Measurements from ENCODE around the gene SLC7A1. TPM values are rescaled to one million over a fixed set of nuclear protein-coding genes. Genes with fewer than 3 reads are reported as not detected.

The SLC7A1 gene
- total RNA-seq, 1 donor from 2014 or later = 111 TPM

DNA sequence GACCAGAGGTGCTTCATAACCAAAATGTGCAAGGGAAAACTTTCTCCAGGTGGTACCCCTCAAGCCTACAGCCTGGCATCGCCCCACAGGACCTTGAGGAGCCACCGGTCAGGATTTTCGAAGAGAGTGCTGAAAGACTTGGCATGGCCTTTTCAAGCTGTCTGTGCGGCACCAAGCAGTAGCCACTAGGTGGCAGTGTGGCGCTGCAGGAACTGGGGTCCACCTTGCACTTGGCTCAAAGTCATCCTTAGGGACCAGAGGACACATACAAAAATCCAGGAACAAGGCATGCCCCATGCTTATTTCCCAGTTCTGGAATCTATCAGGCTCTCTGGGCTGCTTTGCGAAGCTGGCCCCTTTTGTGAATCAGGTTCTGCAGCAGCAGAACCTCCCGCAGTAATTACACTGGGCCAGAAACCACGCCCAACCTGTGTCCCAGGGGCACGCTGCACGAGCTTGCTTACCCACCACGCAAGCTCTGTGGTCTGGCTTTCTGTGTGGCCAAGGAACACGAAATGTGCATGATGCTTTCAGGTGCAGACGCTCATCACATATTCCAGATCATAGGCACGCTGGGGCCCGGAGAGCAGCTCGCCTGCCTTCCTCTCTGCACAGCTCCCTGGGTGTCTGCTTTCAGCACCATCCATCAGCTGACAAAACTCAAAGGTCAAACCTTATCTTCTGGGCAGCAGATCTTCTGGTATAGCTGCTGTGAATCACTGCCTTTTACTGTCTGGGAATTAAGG, 87.2 kb downstream of the SLC7A1 start:
- Mint-ChIP-seq H3K4me3 (ENCODE audit: low read depth) (no peak overlapping the region), H3K27me3 (ENCODE audit: low read depth) (peaks cover 3% of the 10 kb centered on the region), H3K27ac (no peak overlapping the region), H3K36me3 (ENCODE audit: low read depth) (peaks cover 25% of the 10 kb centered on the region), H3K9me3 (no peaks in the 10 kb centered on the region), H3K4me1 (ENCODE audit: low read depth) (peaks cover 7% of the 10 kb centered on the region)
- DNase-seq (ENCODE audit: low spot score) = peak; percentile 54
- intact Hi-C loops (cut with micrococcal nuclease) = loop anchor here (1.0 to 10.0 kb wide), 2 partner anchors 200 to 606 kb away; no protein-coding TSS in a partner anchor

DNA sequence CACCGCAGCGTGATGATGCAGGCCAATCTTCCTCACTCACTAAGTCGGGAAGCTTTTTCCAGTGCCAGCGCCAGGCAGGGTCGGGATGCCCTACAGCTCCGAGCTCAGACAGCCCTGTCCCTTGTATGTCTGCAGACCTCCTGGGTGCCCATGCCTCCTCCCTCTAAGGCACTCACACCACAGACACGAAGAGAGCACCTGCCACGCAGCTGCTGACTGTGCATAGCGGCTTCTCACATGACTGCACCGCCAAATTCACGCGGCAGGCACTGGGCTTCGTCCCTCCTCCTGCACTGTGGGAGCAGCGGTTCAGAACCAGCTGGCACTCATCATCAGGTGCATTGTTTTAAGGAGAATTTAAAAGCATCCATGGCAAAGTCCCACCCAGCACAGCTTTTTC, 88.1 kb downstream of the SLC7A1 start:
- no peaks in the 10 kb centered on the region for H3K9me3 Mint-ChIP-seq
- H3K4me3 Mint-ChIP-seq (ENCODE audit: low read depth) = no peak overlapping the region

DNA sequence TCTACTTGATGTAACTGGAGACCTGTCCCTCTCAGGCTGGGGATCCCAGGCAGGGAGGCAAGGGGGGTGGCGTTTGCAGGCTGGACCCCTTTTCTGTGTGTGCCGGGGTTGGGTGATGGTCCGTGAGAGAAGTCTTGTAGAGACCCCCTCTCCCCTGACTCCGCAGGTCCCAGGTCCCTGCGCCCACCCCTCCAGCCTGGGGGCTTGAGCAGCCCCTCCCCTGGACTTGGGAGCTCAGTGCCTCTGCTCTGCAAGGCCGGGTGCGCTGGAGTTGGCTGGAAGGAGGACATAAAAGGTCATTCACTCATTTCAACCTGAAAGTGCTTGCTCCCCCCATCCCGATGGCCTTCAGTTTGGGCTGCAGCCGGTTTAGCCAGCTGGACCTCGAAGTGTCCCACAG, 89.5 kb downstream of the SLC7A1 start:
- no peak for DNase-seq (ENCODE audit: low spot score)
- H3K36me3 Mint-ChIP-seq (ENCODE audit: low read depth) = peaks cover 6% of the 10 kb centered on the region
- H3K4me1 Mint-ChIP-seq (ENCODE audit: low read depth) = peaks cover 7% of the 10 kb centered on the region
- intact Hi-C loops (cut with micrococcal nuclease) = loop anchor here (10.0 kb wide), 1 partner anchor 609 kb away; no protein-coding TSS in a partner anchor
- no peak overlapping the region for H3K27ac Mint-ChIP-seq
- H3K9me3 Mint-ChIP-seq = no peaks in the 10 kb centered on the region
- no peak overlapping the region for H3K4me3 Mint-ChIP-seq (ENCODE audit: low read depth)
- H3K27me3 Mint-ChIP-seq (ENCODE audit: low read depth) = peaks cover 7% of the 10 kb centered on the region

More for the DNA sequence above, 88.1 kb downstream of the SLC7A1 start:
- H3K4me1 Mint-ChIP-seq (ENCODE audit: low read depth) = peaks cover 7% of the 10 kb centered on the region
- H3K36me3 Mint-ChIP-seq (ENCODE audit: low read depth) = peaks cover 16% of the 10 kb centered on the region
- peaks cover 7% of the 10 kb centered on the region for H3K27me3 Mint-ChIP-seq (ENCODE audit: low read depth)
- intact Hi-C loops (cut with micrococcal nuclease) = loop anchor here (10.0 kb wide), 1 partner anchor 607 kb away; no protein-coding TSS in a partner anchor
- no peak overlapping the region for H3K27ac Mint-ChIP-seq
- no peak for DNase-seq (ENCODE audit: low spot score)

DNA sequence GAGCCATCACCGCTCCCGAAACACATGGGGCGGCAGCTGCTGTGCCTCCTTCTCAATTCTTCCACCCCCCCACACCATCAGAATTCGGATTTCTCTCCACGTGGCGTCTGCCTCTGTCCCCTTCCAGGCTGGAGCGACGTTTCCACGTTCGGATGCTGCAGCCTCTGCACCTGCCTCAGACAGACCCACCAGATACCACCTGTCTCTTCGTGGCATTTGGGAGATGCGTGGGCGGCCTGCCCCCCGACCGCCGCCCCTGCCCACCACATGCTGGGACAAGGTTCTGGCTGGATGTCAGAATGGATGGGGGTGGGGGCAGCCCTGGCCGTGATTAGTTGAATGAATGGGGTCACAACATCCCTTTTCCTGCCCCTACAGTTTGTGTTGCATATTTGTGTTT, 90.0 kb downstream of the SLC7A1 start:
- no peaks in the 10 kb centered on the region for H3K9me3 Mint-ChIP-seq
- peaks cover 5% of the 10 kb centered on the region for H3K36me3 Mint-ChIP-seq (ENCODE audit: low read depth)
- peaks cover 7% of the 10 kb centered on the region for H3K4me1 Mint-ChIP-seq (ENCODE audit: low read depth)
- intact Hi-C loops (cut with micrococcal nuclease) = loop anchor here (10.0 kb wide), 1 partner anchor 609 kb away; no protein-coding TSS in a partner anchor
- H3K27ac Mint-ChIP-seq = no peak overlapping the region
- H3K4me3 Mint-ChIP-seq (ENCODE audit: low read depth) = no peak overlapping the region
- H3K27me3 Mint-ChIP-seq (ENCODE audit: low read depth) = peaks cover 8% of the 10 kb centered on the region
- no peak for DNase-seq (ENCODE audit: low spot score)

DNA sequence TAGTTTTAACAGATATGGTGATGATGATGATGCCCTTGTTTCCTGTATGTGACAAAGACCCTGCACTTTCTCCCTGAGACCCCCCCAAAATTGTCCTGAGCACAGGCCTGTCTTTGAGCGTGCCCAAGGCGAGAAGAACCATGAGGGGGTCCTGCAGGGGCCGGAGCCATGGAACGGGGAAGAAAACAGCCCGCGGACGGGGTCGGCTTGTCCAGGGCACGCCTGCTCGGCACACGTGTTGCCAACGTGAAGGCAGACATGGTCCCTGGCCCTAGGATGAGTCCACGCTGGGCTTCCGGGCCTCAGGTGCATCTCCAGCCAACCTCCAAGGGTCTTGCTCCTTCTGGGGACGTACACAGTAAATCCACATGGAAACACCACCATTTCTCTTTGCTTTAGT, 90.8 kb downstream of the SLC7A1 start:
- peaks cover 9% of the 10 kb centered on the region for H3K27me3 Mint-ChIP-seq (ENCODE audit: low read depth)
- intact Hi-C loops (cut with micrococcal nuclease) = loop anchor here (10.0 kb wide), 1 partner anchor 610 kb away; no protein-coding TSS in a partner anchor
- no peak overlapping the region for H3K27ac Mint-ChIP-seq
- peaks cover 7% of the 10 kb centered on the region for H3K4me1 Mint-ChIP-seq (ENCODE audit: low read depth)
- no peak overlapping the region for H3K4me3 Mint-ChIP-seq (ENCODE audit: low read depth)
- no peaks in the 10 kb centered on the region for H3K36me3 Mint-ChIP-seq (ENCODE audit: low read depth)
- H3K9me3 Mint-ChIP-seq = no peaks in the 10 kb centered on the region
- no peak for DNase-seq (ENCODE audit: low spot score)

DNA sequence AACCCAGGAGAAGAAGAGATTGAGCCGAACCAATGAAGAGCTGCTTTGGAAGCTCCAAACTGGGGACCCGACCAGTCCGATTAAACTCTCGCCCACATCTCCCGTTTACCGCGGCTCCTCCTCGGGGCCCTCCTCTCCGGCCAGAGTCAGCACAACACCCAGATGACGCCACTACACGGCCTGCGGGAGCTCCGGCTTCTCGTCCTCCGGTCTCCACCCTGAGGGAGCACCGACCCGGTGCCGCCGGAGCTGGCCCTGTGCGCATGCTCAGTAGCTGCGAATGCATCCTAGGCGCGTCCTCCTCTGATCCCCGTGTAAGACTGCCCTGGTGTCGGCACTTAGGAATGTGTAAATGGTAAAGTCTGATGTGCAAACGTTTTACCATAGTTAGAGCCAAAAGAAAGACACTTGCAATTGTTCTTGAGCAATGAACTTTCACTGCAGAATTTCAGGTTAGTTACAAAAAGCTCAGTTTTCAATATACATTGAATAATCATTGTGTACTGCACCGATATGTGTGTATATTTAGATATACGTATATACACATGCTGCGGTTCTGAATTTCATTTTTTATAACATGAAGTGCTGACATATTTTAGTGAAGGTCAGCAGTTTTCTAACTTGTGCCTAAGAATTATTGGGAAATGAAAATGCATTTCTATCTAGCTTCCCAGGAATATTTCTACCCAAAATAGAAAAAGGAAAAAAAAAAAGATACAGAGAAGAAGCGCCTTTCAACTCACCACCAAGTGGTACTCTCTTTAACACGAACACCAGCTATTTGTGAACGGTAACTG, 92.2 kb downstream of the SLC7A1 start:
- no peaks in the 10 kb centered on the region for H3K36me3 Mint-ChIP-seq (ENCODE audit: low read depth)
- H3K9me3 Mint-ChIP-seq = no peaks in the 10 kb centered on the region
- no peak for DNase-seq (ENCODE audit: low spot score)
- H3K4me3 Mint-ChIP-seq (ENCODE audit: low read depth) = no peak overlapping the region
- H3K4me1 Mint-ChIP-seq (ENCODE audit: low read depth) = peaks cover 2% of the 10 kb centered on the region
- H3K27ac Mint-ChIP-seq = no peak overlapping the region
- H3K27me3 Mint-ChIP-seq (ENCODE audit: low read depth) = peaks cover 9% of the 10 kb centered on the region
- intact Hi-C loops (cut with micrococcal nuclease) = loop anchor here (10.0 kb wide), 1 partner anchor 612 kb away; no protein-coding TSS in a partner anchor

DNA sequence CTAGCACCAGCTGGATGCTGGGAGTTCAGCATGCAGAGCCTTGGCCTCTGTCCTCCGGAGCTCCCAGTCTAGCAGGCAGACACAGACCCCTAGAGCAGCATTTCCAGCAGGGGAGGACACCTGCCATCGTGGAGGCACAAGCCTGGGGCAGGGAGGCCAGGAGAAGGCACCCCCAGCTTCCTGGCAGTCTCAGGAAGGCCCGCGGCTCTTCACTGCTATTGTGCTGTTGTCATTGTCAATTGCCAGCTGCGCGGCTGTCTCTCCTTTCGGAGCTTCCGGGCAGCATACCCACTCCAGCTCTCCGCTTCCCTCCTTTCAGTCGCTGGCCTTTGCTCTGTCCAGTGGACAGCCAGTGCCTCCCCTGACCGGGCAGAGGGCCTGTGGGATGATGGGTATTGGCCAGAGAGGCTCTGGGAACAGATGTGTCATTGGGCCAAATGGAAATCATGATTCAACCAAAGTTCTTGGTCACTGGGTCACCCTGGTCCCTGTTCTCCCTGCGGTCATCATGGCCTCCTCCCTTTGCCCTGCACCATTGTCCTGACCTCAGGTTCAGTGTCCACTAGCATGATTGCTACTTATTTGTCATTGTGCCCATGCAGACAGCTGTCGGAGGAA, 93.0 kb downstream of the SLC7A1 start:
- intact Hi-C loops (cut with micrococcal nuclease) = loop anchor here (10.0 kb wide), 1 partner anchor 612 kb away; no protein-coding TSS in a partner anchor

DNA sequence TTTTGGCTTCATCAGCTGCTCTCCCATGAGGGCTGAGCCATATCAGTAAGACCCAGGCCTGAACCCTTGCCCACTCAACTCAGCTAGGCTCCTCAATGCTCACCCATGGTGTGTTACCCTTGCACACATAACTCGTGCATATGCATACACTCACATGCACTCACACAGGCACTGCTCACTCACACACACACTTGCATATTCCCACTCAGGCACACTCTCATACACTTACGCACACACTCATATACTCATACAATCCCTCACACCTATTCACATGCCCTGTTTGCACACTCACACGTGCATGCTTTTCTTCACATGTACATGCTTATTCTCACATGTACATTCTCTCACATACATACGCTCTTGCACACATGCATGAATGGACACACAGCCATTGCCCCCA, 93.8 kb downstream of the SLC7A1 start:
- DNase-seq (ENCODE audit: low spot score) = no peak
- Mint-ChIP-seq H3K4me1 (ENCODE audit: low read depth) (peaks cover 2% of the 10 kb centered on the region), H3K27ac (no peak overlapping the region), H3K27me3 (ENCODE audit: low read depth) (peaks cover 9% of the 10 kb centered on the region), H3K36me3 (ENCODE audit: low read depth) (no peaks in the 10 kb centered on the region), H3K4me3 (ENCODE audit: low read depth) (no peak overlapping the region), H3K9me3 (no peaks in the 10 kb centered on the region)
- intact Hi-C loops (cut with micrococcal nuclease) = loop anchor here (10.0 kb wide), 1 partner anchor 613 kb away; no protein-coding TSS in a partner anchor

More for the DNA sequence above, 93.0 kb downstream of the SLC7A1 start:
- peaks cover 2% of the 10 kb centered on the region for H3K4me1 Mint-ChIP-seq (ENCODE audit: low read depth)
- no peak overlapping the region for H3K27ac Mint-ChIP-seq
- no peaks in the 10 kb centered on the region for H3K9me3 Mint-ChIP-seq
- H3K27me3 Mint-ChIP-seq (ENCODE audit: low read depth) = peaks cover 9% of the 10 kb centered on the region
- H3K4me3 Mint-ChIP-seq (ENCODE audit: low read depth) = no peak overlapping the region
- H3K36me3 Mint-ChIP-seq (ENCODE audit: low read depth) = no peaks in the 10 kb centered on the region
- no peak for DNase-seq (ENCODE audit: low spot score)

DNA sequence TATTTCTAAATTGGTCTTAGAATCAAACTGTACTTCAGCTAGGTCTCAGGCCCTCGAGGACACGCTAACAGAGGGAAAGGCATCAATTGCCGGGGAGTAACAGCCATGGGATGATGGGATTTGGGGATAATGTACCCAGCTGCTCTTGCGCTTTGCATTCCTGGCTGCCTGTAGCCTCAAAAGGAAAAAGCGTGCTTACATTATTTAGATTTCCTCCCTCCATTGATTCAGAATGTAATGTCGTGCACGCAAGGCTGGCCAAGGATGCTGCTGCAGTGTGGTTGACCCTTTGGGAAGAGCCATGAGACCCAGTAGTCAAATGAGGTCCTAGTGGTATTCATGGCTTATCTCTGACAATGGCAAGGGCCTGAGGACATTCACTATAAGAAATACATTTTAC, 95.1 kb downstream of the SLC7A1 start:
- H3K36me3 Mint-ChIP-seq (ENCODE audit: low read depth) = no peaks in the 10 kb centered on the region
- peaks cover 17% of the 10 kb centered on the region for H3K27me3 Mint-ChIP-seq (ENCODE audit: low read depth)

DNA sequence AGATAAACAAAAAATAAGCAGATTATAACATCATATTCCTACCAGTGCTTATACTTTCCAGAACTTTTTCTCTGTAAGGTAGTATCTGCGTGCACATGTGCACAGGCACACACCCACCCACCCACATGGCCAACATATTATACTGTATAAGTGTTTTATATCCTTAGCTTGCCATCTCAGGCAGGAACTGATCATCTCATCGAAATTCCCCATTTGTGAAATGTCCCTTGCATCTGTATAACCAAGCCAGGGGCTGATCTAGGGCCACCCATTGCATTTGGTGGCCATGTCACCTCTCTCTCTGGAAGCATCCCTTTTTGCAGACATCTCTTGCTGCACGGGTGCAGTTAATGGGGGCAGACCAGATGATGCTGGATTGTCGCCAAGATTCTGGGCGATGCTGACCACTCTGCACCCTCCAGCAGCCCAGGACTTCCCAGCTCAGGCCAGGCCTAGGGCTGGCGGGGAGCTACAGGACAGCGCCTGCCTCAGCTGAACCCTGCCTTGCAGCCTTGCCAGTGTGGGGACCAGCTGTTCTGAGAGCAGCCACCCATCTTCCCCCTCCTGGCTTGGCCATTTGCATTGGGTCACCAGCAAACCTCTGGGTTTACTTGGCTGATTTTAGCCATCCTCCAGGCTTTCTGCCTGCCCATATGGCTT, 95.9 kb downstream of the SLC7A1 start:
- DNase-seq (ENCODE audit: low spot score) = no peak
- intact Hi-C loops (cut with micrococcal nuclease) = loop anchor here (10.0 kb wide), 1 partner anchor 615 kb away; no protein-coding TSS in a partner anchor
- Mint-ChIP-seq H3K4me1 (ENCODE audit: low read depth) (peaks cover 6% of the 10 kb centered on the region), H3K9me3 (no peaks in the 10 kb centered on the region), H3K36me3 (ENCODE audit: low read depth) (no peaks in the 10 kb centered on the region), H3K27me3 (ENCODE audit: low read depth) (peaks cover 17% of the 10 kb centered on the region), H3K4me3 (ENCODE audit: low read depth) (no peak overlapping the region), H3K27ac (no peak overlapping the region)

More for the DNA sequence above, 95.1 kb downstream of the SLC7A1 start:
- intact Hi-C loops (cut with micrococcal nuclease) = loop anchor here (10.0 kb wide), 1 partner anchor 614 kb away; no protein-coding TSS in a partner anchor
- Mint-ChIP-seq H3K4me1 (ENCODE audit: low read depth) (peaks cover 6% of the 10 kb centered on the region), H3K9me3 (no peaks in the 10 kb centered on the region), H3K4me3 (ENCODE audit: low read depth) (no peak overlapping the region), H3K27ac (no peak overlapping the region)
- DNase-seq (ENCODE audit: low spot score) = no peak

DNA sequence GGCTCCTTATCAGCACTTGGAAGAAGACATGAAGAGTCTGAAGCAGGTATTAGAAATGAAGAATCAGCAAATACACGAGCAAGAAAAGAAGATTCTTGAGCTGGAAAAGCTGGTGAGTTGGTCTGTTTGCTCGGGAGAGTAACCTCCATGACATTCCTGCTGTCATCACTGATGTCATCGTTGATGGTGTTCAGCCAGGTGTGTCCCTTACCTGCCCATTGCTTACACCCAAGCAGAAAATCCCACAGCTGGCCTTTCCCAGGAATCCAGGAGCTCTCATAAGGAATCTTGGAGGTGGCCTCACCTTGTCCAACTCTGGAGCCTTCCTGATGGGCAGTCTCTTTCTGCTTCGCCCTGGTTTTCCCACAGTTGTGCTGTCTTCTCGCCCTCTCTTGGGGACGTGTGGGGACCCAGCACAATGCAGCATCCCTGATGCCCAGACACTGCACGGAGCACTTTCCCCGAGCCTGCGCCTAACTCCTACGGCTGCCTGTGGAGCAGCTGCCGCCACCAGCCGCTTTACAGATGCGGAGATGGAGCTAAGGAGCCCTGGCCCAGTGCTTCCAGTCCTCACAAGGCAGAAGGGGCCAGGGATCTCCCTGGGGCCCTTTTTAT, 97.0 kb downstream of the SLC7A1 start:
- intact Hi-C loops (cut with micrococcal nuclease) = no loop called here
- Mint-ChIP-seq H3K4me1 (ENCODE audit: low read depth) (peaks cover 5% of the 10 kb centered on the region), H3K4me3 (ENCODE audit: low read depth) (no peak overlapping the region), H3K27ac (no peak overlapping the region), H3K27me3 (ENCODE audit: low read depth) (peaks cover 16% of the 10 kb centered on the region), H3K9me3 (no peaks in the 10 kb centered on the region), H3K36me3 (ENCODE audit: low read depth) (no peaks in the 10 kb centered on the region)
- no peak for DNase-seq (ENCODE audit: low spot score)
